Body of pancreas (tissue), 4 donors: ENCODE results near the gene SLC22A15.

Experiments used
- CTCF ChIP-seq, 7 experiments: fragments of 450-650 bp in 4 of 7; fragments of 200-600 bp in 3 of 7; sonication (generic) in 3 of 7; IDR thresholded peaks; one replicate each; pipeline ENCODE4 v1.5.1; 2016 to 2019; ENCODE audit warnings: antibody characterized with exemption in 7 of 7
- POLR2A ChIP-seq, 3 donors: fragments of 450-650 bp; IDR thresholded peaks; one replicate each; pipeline ENCODE4 v1.6.1; 2016; ENCODE audit warnings: antibody characterized with exemption in 3 of 3, mild to moderate bottlenecking in 2 of 3

GRCh38 chr1:115980998-115981993, 5.0 kb downstream of the SLC22A15 start:
- peak; percentile 42 to 75 (median 69) for TF ChIP-seq CTCF (IDR thresholded peaks at IDR 0.05)
- TF ChIP-seq POLR2A (IDR thresholded peaks at IDR 0.05), result no peak
